C4-2B (cell line): Measurements from ENCODE around the gene NECAB3.

Experiments
- CTCF ChIP-seq: fragments of 450-650 bp; conservative IDR thresholded peaks from 2 replicates; pipeline ENCODE4 v1.5.1; 2017; ENCODE audit warnings: mild to moderate bottlenecking
- ZFX ChIP-seq: fragments of 450-650 bp; IDR thresholded peaks from 2 replicates; pipeline ENCODE4 v1.6.1; 2017

GRCh38 chr20:33673410-33674293, 576 bp downstream of the NECAB3 start:
- TF ChIP-seq CTCF (no peak), ZFX (no peak)
